Measurements from ENCODE around the gene SND1.

The SND1 gene

DNA sequence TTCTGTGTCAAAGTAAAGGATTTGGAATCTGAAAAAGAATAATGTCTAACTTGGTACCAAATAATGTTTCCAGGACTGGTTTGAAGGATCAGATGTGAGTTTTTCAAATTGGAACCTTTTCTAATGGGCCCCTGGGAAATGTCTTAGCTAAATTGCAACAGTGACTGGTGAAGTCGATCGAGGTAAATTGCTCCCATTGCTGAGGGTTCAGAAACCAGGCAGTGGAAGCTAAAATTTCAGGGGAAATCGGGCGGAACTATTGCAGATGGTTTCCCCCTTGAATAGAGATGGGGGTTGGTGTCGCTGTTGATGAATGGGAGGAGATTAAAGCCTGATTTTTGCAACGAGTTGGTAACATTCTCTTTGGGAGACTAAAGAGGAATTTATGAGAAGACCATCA lies 112.7 kb downstream of the SND1 start:
- DNase-seq (ENCODE audit: low read depth in 2 of 2, low spot score in 1 of 2), result no peak

DNA sequence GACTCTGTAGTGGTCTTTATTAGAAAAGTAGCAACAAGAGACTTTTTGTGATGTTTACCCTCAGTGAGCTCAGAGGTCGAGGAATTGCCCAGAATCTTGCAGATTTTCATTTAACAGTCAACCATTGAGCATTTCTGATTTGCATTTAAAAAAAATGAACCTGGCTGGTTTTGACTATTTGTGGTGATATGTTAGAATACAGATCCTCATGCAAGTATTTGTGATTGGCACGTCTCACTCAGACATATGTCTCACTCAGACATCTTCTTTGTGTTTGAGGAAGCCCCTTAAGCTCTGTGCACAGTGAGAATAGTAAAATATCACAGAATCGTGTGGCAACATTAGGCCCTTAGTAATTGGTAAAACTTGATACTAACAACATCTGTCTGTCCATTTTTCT lies 113.2 kb downstream of the SND1 start:
- DNase-seq (ENCODE audit: low read depth in 2 of 2, low spot score in 1 of 2), result no peak

DNA sequence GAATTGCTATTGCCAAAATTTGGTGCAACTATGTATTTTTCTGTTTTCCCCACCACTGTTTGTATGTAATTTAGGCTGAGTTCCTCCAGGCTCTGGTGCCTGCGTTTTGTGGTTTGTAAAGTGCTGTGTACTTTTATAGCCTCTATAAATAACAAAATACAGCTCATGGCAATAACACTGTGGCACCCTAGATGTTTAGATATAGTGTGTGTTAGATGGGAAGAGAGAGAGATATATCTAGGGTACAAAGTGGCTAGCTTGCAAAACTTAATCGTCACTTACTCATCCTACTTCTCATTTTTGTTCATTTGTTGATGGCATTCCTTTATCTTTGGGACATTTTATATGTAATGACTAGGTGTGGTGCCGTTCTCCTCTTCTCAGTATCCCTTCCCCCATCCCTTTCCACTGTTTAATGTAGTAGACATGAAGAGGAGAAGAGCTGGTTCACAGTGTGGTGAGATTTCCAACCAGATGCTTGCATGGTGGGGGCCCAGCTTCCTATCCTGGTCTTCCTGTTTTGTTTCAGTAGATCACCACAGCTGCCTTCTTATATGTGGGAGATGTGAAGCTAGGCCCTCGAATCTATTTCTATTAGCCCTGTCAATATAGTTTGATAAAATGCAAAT lies 115.0 kb downstream of the SND1 start:
- DNase-seq (ENCODE audit: low read depth in 2 of 2, low spot score in 1 of 2), result no peak

DNA sequence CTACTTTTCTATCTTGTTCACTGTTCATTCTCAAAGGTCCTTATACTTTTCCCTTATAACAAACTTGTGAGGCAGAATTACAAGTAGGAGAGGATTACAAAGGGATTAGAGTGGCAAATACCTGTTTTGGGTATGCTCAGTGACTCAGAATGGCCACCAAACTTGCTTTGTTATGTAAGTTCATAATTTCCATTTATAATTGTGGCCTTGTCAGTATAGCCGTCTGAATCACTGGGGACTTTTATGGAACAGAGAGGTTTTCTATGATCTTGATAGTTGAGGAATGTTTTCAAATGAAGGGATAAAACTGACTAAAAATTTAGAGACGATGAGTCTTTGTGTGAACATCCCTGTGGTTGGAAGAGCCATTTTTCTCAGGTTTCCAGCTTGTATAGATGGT lies 116.2 kb downstream of the SND1 start:
- DNase-seq (ENCODE audit: low read depth in 2 of 2, low spot score in 1 of 2), result no peak

DNA sequence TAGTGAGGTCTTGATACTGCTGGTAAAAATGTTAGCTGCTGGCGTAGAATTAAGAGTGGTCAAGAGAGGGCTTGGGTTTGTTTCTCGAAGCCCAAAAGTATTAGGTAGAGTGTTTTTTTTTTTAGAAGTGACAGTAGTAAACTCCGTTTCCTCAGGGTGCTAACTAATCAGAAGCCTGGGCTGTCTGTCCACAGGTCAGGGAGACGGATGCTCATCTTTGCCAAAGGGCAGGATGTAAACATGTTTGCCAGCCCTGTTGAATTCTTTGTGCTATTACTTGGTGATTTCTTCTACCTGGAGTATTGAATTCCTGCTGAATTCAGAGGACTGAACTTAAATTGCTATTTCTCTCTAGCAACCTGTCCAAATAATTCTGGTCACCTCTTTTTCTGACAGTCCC lies 117.1 kb downstream of the SND1 start:
- no peak for DNase-seq (ENCODE audit: low read depth in 2 of 2, low spot score in 1 of 2)

DNA sequence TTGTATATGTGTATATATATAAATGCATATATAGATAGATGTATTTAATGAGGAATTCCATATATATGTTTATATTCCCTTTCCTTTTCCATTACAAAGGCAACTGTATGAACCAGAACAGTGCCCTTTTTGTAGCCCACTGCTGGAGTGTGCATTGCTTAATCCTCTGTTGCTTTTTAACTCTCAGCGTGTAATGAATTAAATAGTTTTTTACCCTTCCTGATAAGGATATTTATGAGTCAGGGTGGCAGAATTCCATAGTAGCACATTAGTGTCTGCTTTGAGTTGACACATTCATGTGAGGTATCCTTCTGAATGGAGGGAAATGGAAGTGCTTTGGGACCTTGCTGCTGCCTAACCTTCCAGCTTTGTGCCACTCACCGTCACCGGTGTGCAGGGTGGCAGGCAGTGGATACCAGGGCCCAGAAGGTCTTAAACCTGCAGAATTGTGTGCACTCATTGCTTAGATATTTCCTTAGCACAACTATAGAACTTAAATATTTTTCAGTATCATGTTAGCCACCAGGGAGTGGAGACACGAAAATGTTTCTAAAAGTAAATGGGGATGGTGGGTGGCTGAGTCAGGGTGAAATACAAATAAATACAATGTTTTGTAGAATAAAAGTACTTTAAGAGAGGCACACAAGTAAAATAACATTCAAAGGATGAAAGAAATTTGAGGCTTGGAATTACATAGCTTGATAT lies 117.9 kb downstream of the SND1 start:
- no peak for DNase-seq (ENCODE audit: low read depth in 2 of 2, low spot score in 1 of 2)

DNA sequence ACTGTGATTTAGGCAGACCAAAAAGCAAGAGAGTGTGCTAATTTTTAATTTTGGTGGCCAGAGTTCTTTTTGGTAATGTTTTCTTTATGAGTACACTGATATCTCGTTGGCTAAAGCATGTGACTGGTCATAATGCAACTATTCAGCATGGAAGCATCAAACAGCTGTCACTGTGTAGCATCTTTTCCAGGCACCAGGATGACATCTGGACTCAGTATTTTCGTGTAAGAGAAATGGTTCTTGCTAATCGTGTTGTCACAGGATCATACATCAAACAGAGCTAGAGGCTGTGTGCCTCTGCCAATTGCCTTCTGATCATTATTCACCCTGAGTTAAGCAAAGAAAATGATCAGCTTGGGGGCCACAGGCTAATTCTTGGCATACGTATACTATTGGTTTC lies 118.9 kb downstream of the SND1 start:
- DNase-seq (ENCODE audit: low read depth in 2 of 2, low spot score in 1 of 2), result no peak

DNA sequence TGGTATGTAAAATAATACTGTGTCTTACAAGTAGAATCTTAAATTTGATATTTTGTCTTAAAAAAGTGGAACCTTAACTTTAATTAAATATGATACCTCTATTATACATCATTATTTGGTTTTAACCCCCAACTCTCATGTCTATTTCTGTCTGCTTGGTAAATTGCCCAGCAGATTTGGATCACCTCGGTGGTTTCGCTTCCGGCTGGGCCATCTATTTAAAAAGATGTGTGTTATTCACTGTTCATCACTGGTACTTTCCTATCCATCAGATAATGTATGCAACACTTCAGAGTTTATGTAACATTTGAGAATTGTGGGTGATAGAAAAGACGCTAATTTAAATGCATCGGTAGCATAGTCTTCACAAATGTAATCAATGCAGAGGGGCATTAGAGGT lies 119.7 kb downstream of the SND1 start:
- no peak for DNase-seq (ENCODE audit: low read depth in 2 of 2, low spot score in 1 of 2)

DNA sequence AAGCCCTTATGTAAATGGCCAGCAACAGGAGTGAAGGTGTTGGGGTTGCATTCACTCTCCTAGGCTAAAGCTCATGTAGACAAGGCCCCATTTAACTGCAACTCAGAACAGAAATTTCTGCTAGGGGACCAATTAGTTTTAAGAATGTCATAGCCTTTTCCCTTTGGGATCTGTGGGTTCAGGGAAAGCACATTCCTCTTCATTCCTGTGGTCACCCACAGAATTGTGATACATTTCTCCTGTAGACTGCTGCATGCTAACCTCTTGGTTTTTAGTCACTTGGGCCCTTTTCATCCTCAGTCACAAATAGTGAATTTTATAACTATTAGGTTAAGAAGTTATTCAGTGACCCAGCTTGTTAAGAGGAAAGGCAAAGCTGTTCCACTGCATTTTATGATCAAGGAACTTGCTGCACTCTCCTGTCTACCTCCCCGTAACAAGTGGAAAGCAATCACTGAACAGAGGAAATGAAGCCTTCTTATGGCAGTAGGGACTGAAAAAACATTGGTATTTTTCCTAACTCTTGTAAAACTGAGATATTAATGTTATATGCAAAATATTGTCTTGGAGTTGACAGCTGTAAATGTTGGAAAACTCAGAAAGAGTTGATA lies 124.9 kb downstream of the SND1 start:
- DNase-seq (ENCODE audit: low read depth in 2 of 2, low spot score in 1 of 2), result no peak

DNA sequence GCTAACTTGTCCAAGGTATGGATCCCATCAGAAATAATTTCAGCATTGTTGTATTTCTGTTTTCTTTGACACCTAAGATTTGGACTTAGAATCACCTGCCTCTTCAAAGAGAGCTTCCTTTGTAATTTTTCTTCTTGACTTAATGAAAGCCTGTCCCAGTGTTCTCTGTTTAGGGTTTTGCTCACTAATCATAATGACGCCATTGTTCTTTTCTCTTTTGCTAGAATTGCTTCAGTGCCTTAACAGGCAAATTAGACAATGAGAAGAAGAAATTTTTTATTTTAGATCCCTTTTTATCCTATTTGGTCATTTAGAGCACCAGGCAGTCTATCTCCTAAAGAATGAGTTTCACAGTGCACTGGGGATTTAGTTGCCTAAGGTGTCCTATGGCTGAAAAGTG lies 128.5 kb downstream of the SND1 start:
- no peak for DNase-seq (ENCODE audit: low read depth in 2 of 2, low spot score in 1 of 2)

DNA sequence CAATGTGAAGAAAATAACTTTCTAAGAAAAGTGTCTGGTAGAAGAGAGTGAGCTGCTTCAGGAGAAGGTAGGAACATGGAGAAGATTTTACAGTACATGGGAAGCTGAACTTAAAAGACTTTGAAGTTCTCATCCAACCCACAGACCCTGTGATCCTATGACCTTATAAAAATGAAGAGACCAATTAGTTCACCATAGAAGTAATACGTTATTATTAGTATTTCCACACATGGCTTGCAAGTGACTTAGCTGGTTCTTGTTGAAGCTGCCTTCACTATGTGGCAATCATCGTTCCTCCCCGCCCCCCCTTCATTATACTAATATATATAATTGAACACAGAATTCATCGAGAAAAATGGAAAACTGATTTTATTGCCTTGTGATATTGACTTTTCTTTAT lies 129.1 kb downstream of the SND1 start:
- no peak for DNase-seq (ENCODE audit: low read depth in 2 of 2, low spot score in 1 of 2)

DNA sequence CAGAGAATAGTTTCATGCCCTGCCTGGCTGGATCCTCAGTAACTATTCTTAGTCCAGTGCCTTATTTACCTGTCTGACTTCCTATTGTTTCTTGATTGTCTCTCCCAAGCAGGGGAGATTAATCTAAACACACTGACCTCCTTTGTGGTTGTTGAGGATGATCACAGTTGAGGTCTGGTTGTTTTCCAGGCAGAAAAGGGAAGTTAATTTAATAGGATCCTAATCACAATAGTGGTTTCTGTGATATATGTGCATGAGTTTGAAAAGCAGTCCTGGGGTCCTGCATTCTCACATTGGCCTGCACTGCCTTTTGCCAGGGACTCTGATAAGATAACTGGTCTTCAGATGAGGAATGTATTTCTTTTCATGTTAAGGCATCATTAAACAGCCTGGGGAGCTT lies 130.1 kb downstream of the SND1 start:
- DNase-seq (ENCODE audit: low read depth in 2 of 2, low spot score in 1 of 2), result no peak

DNA sequence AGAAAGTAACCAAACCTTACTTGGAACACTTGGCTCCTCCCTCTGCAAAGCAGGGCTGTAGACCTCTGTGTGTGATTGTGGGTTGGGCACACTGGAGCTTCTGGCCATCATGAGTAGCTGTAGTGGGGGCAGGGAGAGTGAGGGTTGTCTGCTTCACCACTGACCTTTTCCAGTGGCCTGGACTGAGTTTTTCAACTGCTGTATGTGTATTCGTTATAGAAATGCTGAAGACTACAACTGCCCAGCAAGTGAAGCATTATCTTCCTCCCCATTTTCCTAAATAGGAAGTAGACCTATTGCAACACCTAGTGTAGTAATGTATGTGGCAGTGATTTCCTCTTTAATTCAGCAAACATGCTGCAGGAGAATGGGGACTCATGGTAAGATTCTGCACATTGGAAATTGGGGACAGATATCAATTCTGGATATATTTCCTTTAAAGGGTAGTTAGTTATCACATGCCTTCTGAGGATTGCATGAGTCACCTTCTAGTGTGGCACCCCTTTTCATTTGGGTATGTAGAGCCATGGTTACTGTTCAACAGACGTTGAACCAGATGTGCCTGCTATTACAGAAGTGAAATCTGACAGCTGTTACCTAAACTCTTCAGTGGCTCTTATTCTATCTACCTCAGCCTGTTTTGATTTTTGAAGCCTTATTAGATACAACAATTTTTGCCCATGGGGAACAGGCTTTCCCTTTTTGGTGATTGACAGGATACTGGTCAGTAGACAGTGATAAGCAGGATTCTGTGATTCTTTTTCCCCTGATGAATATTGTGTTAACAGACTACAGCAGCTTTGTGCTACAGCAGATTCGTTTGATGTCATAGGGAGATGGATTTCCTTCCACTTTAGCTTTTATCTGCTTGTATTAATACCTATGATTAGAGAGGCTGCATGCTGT lies 130.9 kb downstream of the SND1 start:
- DNase-seq (ENCODE audit: low read depth in 2 of 2, low spot score in 1 of 2), result no peak

DNA sequence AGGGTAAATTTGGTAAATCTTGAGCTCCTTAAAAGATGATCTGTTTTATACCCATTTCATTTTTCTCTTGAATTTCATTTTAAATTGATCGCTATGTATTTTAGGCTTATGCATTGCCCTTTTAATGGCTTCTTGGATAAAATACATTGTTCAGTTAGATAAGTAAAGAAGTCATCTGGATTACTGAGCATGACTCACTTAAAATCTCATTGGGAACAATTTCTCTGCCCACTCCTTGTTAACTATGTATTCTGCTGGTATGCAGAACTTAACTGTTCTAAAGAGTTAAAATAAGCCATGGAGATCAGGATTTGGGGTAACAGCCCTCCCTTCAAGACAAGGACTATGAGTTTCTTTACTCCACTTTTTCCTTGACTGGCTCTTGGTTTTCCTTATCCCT lies 134.2 kb downstream of the SND1 start:
- no peak for DNase-seq (ENCODE audit: low read depth in 2 of 2, low spot score in 1 of 2)

DNA sequence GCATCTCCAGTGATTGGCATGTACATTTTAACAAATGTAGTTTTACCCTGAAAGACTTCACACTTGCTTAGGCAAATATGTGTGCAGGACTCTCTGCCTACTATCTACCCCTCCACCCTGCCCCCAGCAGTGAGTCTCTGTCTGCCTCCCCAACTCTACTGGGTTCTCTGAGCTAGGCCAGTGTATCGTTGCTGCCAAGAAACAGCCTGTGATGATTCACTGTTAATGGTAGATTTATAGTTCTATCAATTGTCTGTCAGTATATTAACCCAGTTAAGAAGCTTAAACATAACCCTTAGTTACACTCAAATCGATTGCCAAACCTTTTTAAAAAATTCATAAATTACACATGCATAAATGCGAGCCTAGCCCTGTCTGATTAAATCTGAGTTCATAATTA lies 137.0 kb downstream of the SND1 start:
- no peak for DNase-seq (ENCODE audit: low read depth in 2 of 2, low spot score in 1 of 2)

DNA sequence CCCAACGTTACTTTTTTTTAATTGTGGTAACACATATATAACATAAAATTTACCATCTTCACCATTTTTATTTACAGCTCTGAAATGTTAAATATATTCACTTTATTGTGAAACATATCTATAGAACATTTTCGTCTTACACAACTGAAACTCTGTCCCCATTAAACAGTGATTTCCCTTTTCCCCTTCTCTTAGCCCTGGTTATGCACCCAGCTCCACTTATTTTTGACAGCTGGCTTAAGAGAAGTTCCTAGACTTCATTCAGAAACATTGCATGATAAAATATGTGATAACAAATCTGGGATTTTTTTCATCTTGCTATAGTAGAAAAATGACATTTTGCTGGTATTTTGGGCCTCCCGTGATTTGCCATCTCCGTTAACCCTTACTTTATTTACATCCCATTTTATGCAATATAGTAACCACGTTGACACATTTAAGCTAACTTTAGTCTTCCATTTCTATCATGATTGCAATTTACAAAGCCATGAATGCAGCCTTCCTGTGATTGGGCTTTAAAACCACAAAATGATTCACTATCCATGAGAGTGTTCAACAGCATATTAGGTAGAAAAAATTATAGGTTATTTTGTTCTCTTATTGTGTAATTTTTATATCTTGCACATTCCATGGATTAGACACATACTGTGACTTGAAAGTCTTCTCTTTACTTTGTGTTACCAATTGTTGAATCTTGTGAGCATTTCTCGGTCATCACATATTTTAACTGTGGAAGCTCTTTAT lies 139.6 kb downstream of the SND1 start:
- no peak for DNase-seq (ENCODE audit: low read depth in 2 of 2, low spot score in 1 of 2)

DNA sequence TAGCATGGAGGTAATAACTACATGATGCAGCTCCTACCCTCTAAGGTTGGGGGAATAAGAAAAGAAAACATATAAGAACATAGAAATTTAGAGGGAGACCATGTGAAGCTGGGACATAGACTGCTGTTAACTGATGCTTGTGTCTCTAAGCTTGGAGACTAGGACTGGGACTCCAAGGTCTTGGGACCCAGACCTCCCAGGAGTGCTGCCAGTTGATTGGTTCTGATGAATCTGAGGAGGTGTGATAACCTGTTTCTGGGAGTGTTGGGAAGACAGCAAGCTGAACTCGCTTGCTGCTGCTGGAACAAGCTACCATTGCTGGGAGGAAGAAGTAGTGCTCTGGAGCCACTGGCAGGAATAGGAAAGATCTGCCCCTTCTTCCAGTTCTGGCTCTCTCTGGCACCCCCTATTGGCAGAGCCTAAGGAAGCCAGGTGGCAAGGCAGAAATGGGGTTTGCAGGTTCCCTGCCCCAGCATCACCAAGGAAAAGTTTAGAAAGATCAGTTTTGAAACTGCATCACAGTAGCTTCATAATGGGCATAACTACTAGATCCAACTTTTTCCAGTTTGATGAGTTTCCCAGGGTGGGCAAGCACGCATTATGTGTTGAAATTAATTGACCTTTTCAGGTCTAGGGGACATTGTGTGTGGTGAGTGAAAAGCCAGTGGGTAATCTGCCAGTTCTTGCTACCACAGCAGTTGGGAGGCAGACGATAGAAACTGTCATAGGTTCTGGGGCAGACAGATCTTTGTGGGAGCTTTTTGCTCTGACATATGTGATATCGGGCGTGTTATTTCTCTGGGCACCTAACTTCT lies 140.7 kb downstream of the SND1 start:
- DNase-seq (ENCODE audit: low read depth in 2 of 2, low spot score in 1 of 2), result no peak

DNA sequence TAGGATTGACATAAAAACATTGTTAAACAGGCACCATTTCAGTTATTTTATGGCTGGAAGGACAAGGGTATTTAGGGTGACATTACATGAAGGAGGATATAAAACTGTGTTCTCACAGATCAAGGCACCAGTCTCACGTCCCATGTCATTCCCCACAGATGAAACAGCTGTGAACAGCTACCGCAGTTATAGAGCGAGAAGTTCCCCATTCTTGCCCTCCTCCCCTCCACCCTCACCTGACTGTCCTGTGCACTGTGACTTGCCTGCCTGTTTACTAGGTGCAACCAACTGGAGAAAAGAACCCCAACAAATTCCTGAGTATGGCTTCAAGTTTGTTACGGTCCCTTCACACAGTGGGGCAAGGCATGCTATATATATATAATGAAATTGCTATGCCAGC lies 141.6 kb downstream of the SND1 start:
- DNase-seq (ENCODE audit: low read depth in 2 of 2, low spot score in 1 of 2), result no peak

DNA sequence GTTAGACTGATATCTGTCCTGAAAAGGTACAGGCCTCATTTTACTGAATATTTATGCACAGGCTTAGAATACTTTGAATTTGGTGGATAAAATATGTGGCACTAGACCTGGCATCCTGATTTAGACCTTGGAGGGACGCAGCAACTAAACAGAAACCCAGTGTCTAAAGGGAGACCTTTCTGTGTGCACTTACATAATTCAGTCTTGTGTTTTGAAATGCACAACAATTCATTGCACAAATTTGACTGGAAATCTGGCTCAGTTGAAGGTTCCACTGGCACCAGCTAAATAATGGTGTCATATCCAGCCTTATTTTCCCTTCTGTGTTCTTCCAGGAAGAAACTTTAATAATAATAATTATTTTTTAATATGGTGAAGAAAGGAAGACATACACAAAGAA lies 142.1 kb downstream of the SND1 start:
- DNase-seq (ENCODE audit: low read depth in 2 of 2, low spot score in 1 of 2), result no peak

DNA sequence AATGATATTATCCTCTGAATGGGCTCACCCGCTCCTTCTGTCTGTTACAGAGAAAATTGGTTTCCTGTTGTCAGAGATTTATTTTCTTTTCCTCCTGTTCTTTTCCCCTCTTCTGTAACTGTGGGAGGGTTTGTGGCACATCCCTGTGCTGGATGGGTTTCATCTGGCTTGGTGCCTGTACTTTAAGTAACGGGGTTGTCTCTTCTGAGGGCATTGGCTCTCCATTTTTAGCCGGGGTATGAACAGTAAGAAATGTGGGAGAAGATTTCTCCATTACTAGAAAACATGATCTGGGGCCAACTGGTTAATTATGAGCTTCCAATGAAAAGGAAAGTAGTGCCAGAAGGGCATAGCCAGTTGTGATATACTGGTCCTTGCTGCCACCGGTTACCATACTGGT lies 142.6 kb downstream of the SND1 start:
- no peak for DNase-seq (ENCODE audit: low read depth in 2 of 2, low spot score in 1 of 2)

Measured in stimulated activated CD8-positive, alpha-beta memory T cell treated with anti-CD3 and anti-CD28 coated beads, Interleukin-4, amount 100 ng/mL, for 4 hours (primary cell).